ENCODE measurements around the gene PNMT.

The PNMT gene

DNA sequence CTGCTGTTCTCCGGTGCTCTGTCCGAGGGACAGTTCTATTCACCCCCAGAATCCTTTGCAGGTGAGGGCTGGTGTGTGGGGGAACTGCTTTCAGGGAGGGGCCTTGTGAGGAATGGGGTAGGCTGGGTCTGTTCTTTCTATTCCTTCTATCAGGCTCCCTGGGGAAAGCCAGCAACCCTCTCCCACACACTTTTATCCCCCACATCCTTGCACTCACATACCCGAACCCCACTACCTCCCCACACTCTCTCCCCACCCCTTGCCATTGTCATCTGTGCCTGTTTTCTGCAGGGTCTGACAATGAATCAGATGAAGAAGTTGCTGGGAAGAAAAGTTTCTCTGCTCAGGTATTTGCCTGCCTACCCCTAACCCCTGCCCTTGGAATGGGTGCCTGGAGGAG, 9.5 kb upstream of the PNMT start:
- Histone ChIP-seq H3K4me1 (ENCODE audit: control insufficient read depth, insufficient read depth, low read length, unreplicated experiment) (peaks cover 2% of the 10 kb centered on the region), H3K79me2 (ENCODE audit: control insufficient read depth, insufficient read depth, low read length, unreplicated experiment) (no peaks in the 10 kb centered on the region), H3K4me3 (ENCODE audit: low read depth, low read length) (no peak overlapping the region), H3K36me3 (ENCODE audit: insufficient read depth, low read length) (no peaks in the 10 kb centered on the region), H2AFZ (ENCODE audit: low read length, unreplicated experiment) (no peak overlapping the region), H3K27ac (ENCODE audit: low read depth, low read length) (no peak overlapping the region), H3K27me3 (ENCODE audit: insufficient read depth, low read length) (no peaks in the 10 kb centered on the region)

DNA sequence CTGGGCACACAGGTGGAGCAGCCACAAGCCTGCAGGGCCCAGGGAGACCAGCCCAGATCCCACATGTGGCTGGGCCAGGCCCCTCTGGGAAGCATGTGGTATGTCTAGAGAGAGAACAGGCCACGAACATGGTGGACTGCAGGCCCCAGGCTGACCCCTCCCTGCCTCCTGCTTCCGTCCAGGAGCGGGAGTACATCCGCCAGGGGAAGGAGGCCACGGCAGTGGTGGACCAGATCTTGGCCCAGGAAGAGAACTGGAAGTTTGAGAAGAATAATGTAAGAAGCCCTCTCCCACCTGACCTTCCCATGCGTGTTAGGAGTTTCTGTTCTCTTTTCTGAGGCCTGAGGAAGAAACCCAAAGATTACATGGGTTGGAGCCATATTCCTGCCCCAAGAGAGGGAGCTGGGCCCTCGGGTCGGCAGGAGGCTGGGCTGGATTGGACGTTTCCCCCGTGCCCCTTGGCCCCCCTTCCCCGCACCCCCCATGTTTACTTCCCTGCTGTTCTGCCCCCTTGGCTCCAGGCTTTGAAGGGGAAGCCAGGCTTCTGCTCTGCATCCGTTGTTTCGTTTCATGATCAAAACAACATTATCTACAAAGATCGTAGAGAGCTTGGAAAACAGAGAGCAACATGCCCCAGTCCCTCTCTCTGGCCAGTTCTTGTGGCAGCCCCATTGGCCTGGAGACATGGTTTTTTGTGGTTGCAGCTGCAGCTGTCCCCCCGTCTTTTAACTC, 8.8 kb upstream of the PNMT start:
- Histone ChIP-seq H3K36me3 (ENCODE audit: insufficient read depth, low read length) (no peaks in the 10 kb centered on the region), H3K79me2 (ENCODE audit: control insufficient read depth, insufficient read depth, low read length, unreplicated experiment) (no peaks in the 10 kb centered on the region), H3K27ac (ENCODE audit: low read depth, low read length) (no peak overlapping the region), H3K27me3 (ENCODE audit: insufficient read depth, low read length) (no peaks in the 10 kb centered on the region), H2AFZ (ENCODE audit: low read length, unreplicated experiment) (no peak overlapping the region), H3K4me1 (ENCODE audit: control insufficient read depth, insufficient read depth, low read length, unreplicated experiment) (peaks cover 5% of the 10 kb centered on the region), H3K4me3 (ENCODE audit: low read depth, low read length) (no peak overlapping the region)

DNA sequence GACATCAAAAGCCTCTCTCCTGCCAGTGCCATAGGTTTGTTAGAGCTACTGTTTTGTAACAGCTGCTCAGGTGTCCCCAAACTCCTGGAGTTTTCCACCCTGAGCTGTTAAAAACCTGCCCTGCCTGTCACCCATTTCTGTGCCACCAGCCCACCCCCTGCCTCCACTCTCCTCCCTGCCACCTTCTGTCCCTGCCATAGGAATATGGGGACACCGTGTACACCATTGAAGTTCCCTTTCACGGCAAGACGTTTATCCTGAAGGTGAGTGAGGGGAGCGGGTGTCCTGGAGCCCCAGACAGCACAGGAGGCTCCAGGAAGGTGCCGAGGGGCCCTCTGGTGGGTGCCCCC, 8.3 kb upstream of the PNMT start:
- no peak overlapping the region for H3K27ac ChIP-seq (ENCODE audit: low read depth, low read length)
- H3K79me2 ChIP-seq (ENCODE audit: control insufficient read depth, insufficient read depth, low read length, unreplicated experiment), result no peaks in the 10 kb centered on the region
- H3K4me3 ChIP-seq (ENCODE audit: low read depth, low read length), result no peak overlapping the region
- H3K4me1 ChIP-seq (ENCODE audit: control insufficient read depth, insufficient read depth, low read length, unreplicated experiment), result peaks cover 5% of the 10 kb centered on the region
- no peaks in the 10 kb centered on the region for H3K36me3 ChIP-seq (ENCODE audit: insufficient read depth, low read length)
- no peaks in the 10 kb centered on the region for H3K27me3 ChIP-seq (ENCODE audit: insufficient read depth, low read length)
- no peak overlapping the region for H2AFZ ChIP-seq (ENCODE audit: low read length, unreplicated experiment)

DNA sequence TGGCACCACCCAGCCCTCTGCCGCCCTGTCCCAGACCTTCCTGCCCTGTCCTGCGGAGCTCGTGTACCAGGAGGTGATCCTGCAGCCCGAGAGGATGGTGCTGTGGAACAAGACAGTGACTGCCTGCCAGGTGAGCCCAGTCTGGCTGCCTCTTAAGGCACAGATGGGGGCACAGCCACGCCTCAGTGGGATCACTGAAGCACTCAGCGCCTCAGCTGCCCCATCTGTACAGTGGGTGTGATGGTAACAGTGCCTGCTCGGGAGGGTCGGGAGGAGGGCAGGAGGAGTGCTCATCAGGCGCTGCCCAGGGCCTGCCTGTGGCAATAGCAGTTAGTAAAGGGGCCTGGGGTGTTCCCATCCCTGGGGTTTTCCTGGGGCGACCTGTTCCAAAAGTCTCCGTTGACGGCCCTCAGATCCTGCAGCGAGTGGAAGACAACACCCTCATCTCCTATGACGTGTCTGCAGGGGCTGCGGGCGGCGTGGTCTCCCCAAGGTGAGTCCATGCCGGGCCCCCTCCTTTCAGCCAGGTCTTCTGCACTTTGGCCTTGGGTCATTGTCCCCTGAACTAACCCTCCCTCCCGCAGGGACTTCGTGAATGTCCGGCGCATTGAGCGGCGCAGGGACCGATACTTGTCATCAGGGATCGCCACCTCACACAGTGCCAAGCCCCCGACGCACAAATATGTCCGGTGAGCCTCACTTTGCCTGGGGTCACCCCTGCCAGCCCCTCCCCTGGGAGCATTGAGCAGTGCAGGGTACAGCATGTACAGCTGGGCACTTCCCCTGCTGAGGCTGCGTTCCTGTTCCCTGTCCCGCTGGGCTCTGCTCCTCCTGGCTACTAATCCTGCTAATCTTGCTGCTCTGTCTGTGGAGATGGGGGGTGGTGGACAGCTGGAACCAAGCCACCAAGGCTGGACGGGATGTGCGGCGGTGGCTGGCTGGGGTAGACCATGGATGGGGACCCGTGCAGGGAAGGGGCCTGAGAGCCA, 7.6 kb upstream of the PNMT start:
- H3K27ac ChIP-seq (ENCODE audit: low read depth, low read length), result no peak overlapping the region
- H3K4me1 ChIP-seq (ENCODE audit: control insufficient read depth, insufficient read depth, low read length, unreplicated experiment), result peaks cover 5% of the 10 kb centered on the region
- no peaks in the 10 kb centered on the region for H3K27me3 ChIP-seq (ENCODE audit: insufficient read depth, low read length)
- H2AFZ ChIP-seq (ENCODE audit: low read length, unreplicated experiment), result no peak overlapping the region
- no peaks in the 10 kb centered on the region for H3K79me2 ChIP-seq (ENCODE audit: control insufficient read depth, insufficient read depth, low read length, unreplicated experiment)
- no peak overlapping the region for H3K4me3 ChIP-seq (ENCODE audit: low read depth, low read length)
- H3K36me3 ChIP-seq (ENCODE audit: insufficient read depth, low read length), result no peaks in the 10 kb centered on the region

DNA sequence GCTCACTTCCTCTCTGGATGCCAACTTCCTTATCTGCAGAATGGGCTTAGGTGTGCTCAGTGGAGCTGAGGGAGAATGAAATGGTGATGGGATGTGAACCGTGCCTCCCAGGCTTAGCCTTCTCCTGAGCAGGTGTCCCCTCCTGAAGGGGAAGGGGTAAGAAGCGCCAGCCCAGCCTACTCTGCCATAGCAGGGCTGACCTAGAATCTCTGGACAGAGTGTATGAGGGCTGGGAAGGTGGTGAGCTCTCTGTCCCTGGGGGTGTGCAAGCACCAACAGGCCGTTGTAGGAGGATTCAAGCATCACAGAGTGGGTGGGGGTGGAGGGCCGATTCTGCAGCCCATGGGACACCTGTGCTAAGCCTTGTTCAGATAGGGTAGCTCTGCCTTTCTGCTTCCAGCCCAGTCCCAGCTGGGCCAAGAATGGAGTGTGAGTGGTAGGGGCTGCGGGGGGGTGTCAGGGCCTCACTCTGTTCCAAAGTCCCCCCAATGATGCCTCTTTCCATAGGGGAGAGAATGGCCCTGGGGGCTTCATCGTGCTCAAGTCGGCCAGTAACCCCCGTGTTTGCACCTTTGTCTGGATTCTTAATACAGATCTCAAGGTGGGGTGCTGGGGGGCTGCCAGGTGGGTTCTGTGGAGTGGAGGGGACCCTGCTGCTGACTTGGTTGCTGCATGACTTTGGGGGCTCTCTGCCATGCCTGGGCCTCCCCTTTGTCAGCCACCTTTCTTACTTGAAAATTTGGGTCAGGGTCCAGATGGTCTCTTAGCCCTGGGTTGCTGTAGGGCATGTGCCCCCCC, 6.3 kb upstream of the PNMT start:
- peaks cover 12% of the 10 kb centered on the region for H3K4me1 ChIP-seq (ENCODE audit: control insufficient read depth, insufficient read depth, low read length, unreplicated experiment)
- peaks cover 2% of the 10 kb centered on the region; the same call in 1 of the 2 replicates for H3K27me3 ChIP-seq (ENCODE audit: insufficient read depth, low read length)
- H3K4me3 ChIP-seq (ENCODE audit: low read depth, low read length), result no peak overlapping the region
- no peak overlapping the region for H3K27ac ChIP-seq (ENCODE audit: low read depth, low read length)
- no peak overlapping the region for H2AFZ ChIP-seq (ENCODE audit: low read length, unreplicated experiment)
- no peaks in the 10 kb centered on the region for H3K79me2 ChIP-seq (ENCODE audit: control insufficient read depth, insufficient read depth, low read length, unreplicated experiment)
- H3K36me3 ChIP-seq (ENCODE audit: insufficient read depth, low read length), result no peaks in the 10 kb centered on the region

DNA sequence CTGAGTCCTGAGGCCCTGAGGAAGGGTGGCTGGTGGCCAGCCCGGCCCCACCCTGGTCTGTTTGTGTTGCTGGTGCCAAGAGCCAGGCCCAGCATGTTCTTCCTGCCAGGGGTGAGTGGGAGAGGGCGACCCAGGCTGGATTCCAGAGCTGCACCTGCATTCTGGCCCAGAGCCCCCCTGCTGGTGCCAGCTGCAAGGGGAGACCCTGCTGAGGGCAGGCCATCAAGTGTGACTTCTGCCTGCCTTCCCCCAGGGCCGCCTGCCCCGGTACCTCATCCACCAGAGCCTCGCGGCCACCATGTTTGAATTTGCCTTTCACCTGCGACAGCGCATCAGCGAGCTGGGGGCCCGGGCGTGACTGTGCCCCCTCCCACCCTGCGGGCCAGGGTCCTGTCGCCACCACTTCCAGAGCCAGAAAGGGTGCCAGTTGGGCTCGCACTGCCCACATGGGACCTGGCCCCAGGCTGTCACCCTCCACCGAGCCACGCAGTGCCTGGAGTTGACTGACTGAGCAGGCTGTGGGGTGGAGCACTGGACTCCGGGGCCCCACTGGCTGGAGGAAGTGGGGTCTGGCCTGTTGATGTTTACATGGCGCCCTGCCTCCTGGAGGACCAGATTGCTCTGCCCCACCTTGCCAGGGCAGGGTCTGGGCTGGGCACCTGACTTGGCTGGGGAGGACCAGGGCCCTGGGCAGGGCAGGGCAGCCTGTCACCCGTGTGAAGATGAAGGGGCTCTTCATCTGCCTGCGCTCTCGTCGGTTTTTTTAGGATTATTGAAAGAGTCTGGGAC, 5.5 kb upstream of the PNMT start:
- Histone ChIP-seq H2AFZ (ENCODE audit: low read length, unreplicated experiment) (no peak overlapping the region), H3K27ac (ENCODE audit: low read depth, low read length) (no peak overlapping the region), H3K27me3 (ENCODE audit: insufficient read depth, low read length) (peaks cover 10% of the 10 kb centered on the region; the same call in 1 of the 2 replicates), H3K4me1 (ENCODE audit: control insufficient read depth, insufficient read depth, low read length, unreplicated experiment) (peaks cover 20% of the 10 kb centered on the region), H3K36me3 (ENCODE audit: insufficient read depth, low read length) (no peaks in the 10 kb centered on the region), H3K79me2 (ENCODE audit: control insufficient read depth, insufficient read depth, low read length, unreplicated experiment) (no peaks in the 10 kb centered on the region), H3K4me3 (ENCODE audit: low read depth, low read length) (no peak overlapping the region)

DNA sequence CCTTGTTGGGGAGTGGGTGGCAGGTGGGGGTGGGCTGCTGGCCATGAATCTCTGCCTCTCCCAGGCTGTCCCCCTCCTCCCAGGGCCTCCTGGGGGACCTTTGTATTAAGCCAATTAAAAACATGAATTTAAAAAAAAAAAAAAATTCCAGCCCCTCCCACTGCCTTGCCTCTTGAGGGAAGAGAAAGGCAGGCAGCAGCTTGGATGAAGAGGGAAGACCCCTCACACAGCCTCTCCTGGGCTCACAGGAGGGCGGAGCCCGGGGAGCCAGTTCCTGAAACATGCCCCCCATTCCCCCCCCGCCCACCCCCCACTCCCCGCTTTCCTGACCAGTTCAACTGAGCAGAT, 4.9 kb upstream of the PNMT start:
- Histone ChIP-seq H3K27me3 (ENCODE audit: insufficient read depth, low read length) (peaks cover 12% of the 10 kb centered on the region; the same call in 1 of the 2 replicates), H3K4me1 (ENCODE audit: control insufficient read depth, insufficient read depth, low read length, unreplicated experiment) (peaks cover 23% of the 10 kb centered on the region), H3K36me3 (ENCODE audit: insufficient read depth, low read length) (no peaks in the 10 kb centered on the region), H3K4me3 (ENCODE audit: low read depth, low read length) (no peak overlapping the region), H3K27ac (ENCODE audit: low read depth, low read length) (no peak overlapping the region), H2AFZ (ENCODE audit: low read length, unreplicated experiment) (no peak overlapping the region), H3K79me2 (ENCODE audit: control insufficient read depth, insufficient read depth, low read length, unreplicated experiment) (no peaks in the 10 kb centered on the region)

DNA sequence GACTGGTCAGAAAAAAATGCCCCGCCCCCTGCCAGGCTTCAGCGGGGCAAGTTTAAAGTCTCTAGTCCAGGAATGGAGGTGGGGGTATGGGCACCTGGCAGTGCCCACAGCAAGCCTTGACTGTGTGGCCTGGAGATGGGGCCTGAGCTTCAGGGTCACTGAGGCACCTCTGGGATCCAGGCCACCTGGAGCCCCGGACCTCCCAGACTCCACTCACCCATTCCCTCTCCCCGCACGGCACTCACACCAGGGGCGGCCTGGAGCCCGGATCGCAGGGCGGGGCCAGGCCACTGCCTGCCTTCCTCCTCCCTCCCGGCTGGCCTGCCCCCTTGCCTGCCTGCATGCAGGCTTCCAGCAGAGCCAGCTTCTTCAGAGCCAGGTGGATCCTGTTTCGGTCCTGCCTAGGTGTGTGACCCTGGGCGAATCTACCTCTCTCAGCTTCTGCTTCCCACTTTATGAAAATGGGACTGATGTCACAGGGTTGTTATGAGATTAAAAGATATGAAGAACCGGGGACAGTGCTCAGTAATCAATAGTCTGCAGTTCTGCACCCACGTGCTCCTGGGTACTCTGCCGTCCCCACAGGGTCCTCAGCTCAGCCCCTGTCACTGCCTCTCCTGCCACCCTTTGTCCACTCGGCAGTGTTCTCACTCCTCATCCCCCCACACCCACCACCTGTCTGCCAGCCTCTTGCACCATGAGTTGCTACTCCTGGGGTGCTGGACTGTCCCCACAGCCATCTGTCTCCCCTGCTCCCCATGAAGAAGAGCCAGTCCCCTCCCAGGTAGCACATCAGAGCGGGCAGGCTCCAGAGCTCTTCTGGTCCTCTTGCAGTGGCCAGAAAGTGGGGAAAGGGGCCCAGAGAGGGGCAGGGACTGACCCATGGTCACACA, 4.3 kb upstream of the PNMT start:
- Histone ChIP-seq H3K4me1 (ENCODE audit: control insufficient read depth, insufficient read depth, low read length, unreplicated experiment) (peaks cover 23% of the 10 kb centered on the region), H3K27ac (ENCODE audit: low read depth, low read length) (no peak overlapping the region), H3K27me3 (ENCODE audit: insufficient read depth, low read length) (peaks cover 12% of the 10 kb centered on the region; the same call in 1 of the 2 replicates), H3K36me3 (ENCODE audit: insufficient read depth, low read length) (no peaks in the 10 kb centered on the region), H3K4me3 (ENCODE audit: low read depth, low read length) (no peak overlapping the region), H2AFZ (ENCODE audit: low read length, unreplicated experiment) (no peak overlapping the region), H3K79me2 (ENCODE audit: control insufficient read depth, insufficient read depth, low read length, unreplicated experiment) (no peaks in the 10 kb centered on the region)
